ENCODE results near the gene FSTL3.

FSTL3 gene

DNA sequence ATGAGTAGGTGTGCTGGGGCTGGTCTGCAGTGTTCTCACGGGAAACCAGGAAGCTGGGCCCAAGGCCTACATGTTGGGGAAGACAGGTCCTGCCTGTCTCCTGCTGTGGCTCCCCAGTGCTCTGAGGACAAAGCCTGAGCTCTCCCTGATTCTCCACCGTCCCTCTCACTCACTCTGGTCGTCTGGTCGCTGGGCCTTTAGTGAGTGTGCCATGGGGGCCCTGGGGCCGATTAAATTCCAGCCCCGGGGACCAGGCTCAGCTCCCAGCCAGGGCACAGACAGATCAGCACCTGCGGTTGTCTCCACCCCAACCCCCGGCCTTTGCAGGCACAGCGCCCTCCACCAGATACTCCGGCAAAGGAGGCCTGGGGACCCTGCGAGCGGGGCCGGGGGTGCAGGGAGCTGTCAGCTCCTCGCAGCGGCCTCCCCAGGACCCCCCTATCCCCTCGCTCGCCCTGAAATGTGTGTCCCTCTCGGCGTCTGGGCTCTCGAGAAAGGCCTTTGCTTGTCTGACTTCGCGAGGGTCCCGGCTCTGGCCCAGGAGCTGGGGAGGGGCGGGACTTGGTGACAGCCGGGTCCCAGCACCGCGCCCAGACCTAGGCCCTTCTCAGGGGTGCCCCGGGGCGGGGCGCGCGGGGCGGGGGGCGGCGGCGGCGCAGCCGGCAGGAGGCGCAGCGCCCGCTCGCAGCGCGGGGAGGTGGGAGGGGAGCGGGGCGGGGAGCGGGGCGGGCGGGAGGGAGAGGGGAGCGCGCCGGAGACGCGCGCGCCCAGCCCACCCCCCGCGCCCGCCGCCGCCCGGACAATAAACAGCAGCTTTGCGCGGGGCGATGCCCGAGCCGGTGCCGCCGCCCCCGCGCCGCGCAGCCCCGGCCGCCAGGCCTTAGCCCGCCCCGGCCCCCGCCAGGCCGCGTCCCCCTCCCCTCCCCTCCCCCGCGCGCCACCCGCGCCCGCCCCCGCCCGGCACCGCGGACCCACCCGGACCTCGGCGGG lies 32.3 kb downstream of the FSTL3 start, which contains the start of gene PALM:
Gene PALM, plus strand, starts transcription at position 782 of the 990 bp plus-strand sequence. CDS start 212 bp downstream, outside the sequence.
- POLR2A ChIA-PET: no interaction called here
- TF ChIP-seq, protein P1, sequence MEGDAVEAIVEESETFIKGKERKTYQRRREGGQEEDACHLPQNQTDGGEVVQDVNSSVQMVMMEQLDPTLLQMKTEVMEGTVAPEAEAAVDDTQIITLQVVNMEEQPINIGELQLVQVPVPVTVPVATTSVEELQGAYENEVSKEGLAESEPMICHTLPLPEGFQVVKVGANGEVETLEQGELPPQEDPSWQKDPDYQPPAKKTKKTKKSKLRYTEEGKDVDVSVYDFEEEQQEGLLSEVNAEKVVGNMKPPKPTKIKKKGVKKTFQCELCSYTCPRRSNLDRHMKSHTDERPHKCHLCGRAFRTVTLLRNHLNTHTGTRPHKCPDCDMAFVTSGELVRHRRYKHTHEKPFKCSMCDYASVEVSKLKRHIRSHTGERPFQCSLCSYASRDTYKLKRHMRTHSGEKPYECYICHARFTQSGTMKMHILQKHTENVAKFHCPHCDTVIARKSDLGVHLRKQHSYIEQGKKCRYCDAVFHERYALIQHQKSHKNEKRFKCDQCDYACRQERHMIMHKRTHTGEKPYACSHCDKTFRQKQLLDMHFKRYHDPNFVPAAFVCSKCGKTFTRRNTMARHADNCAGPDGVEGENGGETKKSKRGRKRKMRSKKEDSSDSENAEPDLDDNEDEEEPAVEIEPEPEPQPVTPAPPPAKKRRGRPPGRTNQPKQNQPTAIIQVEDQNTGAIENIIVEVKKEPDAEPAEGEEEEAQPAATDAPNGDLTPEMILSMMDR (IDR thresholded peaks at IDR 0.05; ENCODE audit: control extremely low read depth, extremely low read depth, low read depth, missing control alignments): no peak
- CTCF ChIA-PET: interaction anchor here (1.2 kb wide), 1 partner anchor 9 kb away, joined by 4 read pairs; no protein-coding TSS in a partner anchor
- DNase-seq (ENCODE audit: extremely low spot score): no peak

DNA sequence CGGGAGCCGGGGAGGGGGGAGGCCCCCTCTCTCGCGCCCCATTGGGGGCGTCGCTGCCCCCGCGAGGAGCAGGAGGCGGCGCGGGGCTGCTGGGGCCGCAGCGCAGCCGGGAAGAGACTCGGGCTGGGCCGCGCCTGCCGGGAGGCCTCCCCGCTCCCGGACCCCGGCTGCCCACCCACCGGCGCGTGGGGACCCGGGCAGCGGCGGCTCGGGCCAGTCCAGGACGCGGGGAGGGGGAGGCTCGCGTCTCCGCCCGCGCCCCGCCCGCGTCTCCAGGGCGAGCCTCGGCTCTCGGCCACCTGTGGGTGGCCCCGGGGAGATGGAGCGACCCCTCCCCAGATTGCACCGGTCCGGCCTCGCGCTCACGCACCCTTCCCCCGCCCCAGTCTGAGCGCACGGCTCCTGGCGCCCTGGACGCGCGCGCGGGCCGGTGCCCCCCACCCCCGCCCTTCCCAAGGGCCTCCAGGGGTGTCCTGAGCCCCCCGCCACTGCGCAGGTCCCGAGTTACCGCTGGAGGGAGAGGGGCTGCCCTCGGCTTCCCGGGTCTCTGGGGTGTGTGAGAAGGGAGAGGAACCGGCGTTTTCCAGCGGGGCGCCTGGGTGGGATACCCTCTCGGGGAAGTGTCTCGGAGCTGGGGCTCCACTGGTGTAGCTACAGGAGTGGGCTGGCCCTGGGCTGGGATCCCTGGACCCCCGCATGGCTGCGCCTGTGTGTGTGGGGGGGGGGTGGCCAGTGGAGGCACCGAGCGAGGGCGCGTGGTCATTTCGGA lies 33.2 kb downstream of the FSTL3 start:
- CTCF ChIA-PET: no interaction called here
- TF ChIP-seq, protein P1 (IDR thresholded peaks at IDR 0.05; ENCODE audit: control extremely low read depth, extremely low read depth, low read depth, missing control alignments): no peak
- POLR2A ChIA-PET: no interaction called here
- no peak for DNase-seq (ENCODE audit: extremely low spot score)

DNA sequence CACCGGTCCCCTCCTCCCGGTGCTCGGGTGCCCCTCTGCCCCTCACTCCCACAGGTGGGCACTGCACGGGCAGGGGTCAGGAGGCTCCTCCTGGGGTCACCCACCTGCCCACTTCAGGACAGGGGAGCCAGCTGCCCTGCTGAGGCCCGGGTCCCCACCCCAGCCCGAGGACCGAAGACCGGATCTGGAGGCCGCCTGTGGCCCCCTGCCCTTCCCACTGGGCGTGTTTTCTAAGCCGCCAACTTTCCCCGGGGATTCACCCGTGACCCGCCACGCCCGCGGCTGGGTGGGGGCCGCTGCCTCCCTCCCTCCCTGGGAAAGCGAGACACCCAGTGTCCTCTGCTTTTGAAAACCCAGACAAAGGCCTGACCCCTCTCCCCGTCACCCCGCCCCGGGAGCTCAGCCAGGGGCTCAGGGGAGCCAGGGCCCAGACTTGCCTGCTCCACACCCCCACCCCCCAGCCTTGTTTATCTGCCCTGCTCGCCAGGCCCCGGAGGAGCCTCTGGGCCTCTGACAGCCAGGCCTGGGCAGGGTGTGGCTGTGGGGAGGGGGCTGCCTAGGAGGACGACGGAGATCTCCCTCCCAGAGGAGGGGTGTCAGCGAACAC lies 33.9 kb downstream of the FSTL3 start:
- TF ChIP-seq, protein P1 (IDR thresholded peaks at IDR 0.05; ENCODE audit: control extremely low read depth, extremely low read depth, low read depth, missing control alignments): no peak
- ChIA-PET CTCF (no interaction called here), POLR2A (no interaction called here)
- no peak for DNase-seq (ENCODE audit: extremely low spot score)

DNA sequence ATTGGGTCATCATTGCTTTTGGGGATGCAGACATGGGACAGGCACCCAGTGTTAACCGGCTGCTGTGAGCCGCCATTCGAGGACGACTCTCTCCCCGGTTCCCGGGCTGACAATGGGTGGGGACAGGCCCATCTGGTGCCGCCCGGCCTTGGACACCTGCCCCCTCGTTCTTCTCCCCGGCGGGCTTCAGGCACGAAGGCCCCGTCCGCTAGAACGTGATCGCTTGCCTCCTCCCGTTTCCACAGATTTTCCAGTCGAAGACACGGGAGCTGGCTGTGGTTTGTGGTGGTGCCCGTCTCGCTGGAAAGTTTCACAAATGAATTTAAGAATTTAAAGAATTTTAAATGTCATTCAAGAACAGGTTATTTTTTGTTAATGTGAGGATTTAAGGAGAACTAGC lies 34.6 kb downstream of the FSTL3 start:
- DNase-seq (ENCODE audit: extremely low spot score): no peak
- TF ChIP-seq, protein P1 (IDR thresholded peaks at IDR 0.05; ENCODE audit: control extremely low read depth, extremely low read depth, low read depth, missing control alignments): no peak
- CTCF ChIA-PET: no interaction called here
- POLR2A ChIA-PET: interaction anchor here (0.6 kb wide), 1 partner anchor 228 kb away, joined by 6 read pairs; no protein-coding TSS in a partner anchor

DNA sequence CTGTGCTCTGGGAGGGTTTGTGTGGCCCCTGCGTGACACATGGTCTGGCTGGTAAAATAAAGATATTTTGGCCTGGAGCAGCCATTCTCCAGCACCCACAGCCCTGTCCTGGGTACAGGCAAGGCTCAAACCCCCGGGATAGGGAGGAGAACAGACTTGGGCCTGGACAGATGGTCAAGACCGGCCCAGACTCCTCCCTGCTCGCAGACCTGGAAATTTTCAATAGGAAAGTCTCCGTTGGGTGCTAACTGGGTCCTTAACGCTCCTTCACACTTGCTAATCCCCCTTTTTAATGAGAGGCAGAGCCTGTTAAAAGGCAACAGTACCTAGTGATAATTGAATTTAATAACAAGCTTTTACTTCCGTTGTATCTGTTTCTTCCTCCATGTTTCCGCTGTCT lies 35.1 kb downstream of the FSTL3 start:
- ChIA-PET POLR2A (interaction anchor here (0.6 kb wide), 1 partner anchor 227 kb away, joined by 6 read pairs; no protein-coding TSS in a partner anchor), CTCF (no interaction called here)
- DNase-seq (ENCODE audit: extremely low spot score): no peak
- TF ChIP-seq, protein P1 (IDR thresholded peaks at IDR 0.05; ENCODE audit: control extremely low read depth, extremely low read depth, low read depth, missing control alignments): no peak

DNA sequence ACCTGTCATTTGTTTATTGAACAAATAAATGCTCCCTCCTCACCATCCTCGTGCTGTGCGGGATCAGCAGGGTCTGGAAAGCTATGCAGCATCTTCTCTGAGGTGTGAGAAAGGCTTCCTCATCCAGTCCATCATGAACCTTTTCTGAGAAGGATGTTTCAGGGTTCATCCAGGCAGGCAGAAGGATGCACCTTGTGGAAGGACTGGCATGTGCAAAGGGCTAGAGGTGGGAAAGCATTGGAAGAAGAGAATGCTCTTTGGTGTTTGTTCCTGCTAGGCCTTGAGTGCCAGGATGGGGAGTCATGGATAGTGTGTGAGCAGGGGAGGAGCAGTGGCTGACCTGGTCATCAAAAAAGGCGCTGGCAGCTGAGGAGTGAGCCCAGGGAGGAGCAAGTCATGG lies 39.2 kb downstream of the FSTL3 start:
- CTCF ChIA-PET: interaction anchor here (1.4 kb wide), 1 partner anchor 14 kb away, joined by 3 read pairs; no protein-coding TSS in a partner anchor
- TF ChIP-seq, protein P1 (IDR thresholded peaks at IDR 0.05; ENCODE audit: control extremely low read depth, extremely low read depth, low read depth, missing control alignments): no peak
- no peak for DNase-seq (ENCODE audit: extremely low spot score)
- POLR2A ChIA-PET: no interaction called here
